Vagina (tissue), 2 donors: ENCODE data around the gene CUL7.

ENCODE experiments used
- CTCF ChIP-seq, 3 experiments: fragments of 450-650 bp in 2 of 3; fragments of 200-600 bp in 1 of 3; sonication (generic) in 1 of 3; IDR thresholded peaks; one replicate each; pipeline ENCODE4 v1.5.1; 2017 to 2019; ENCODE audit warnings: antibody characterized with exemption in 3 of 3, mild to moderate bottlenecking in 2 of 3, moderate library complexity in 2 of 3
- POLR2A ChIP-seq, 2 donors: fragments of 450-650 bp; IDR thresholded peaks; one replicate each; pipeline ENCODE4 v1.6.1; 2017; ENCODE audit warnings: antibody characterized with exemption in 2 of 2, mild to moderate bottlenecking in 2 of 2, moderate library complexity in 2 of 2
- POLR2AphosphoS5 ChIP-seq, 2 donors: sonication (generic); formaldehyde crosslinking; IDR thresholded peaks; one replicate each; pipeline ENCODE4 v1.9.0; 2017; ENCODE audit warnings: antibody characterized with exemption in 2 of 2, mild to moderate bottlenecking in 2 of 2, low read depth in 1 of 2; ENCODE audit not compliant: insufficient read depth in 1 of 2

GRCh38 chr6:43035495-43036194, 18.0 kb downstream of the CUL7 start:
- no peak for TF ChIP-seq POLR2AphosphoS5 (IDR thresholded peaks at IDR 0.05; ENCODE audit: insufficient read depth in 1 of 2, low read depth in 1 of 2)
- no peak for TF ChIP-seq CTCF (IDR thresholded peaks at IDR 0.05)
- TF ChIP-seq POLR2A (IDR thresholded peaks at IDR 0.05): no peak
